NCI-H510A treated with DMSO at 0.1 percent for 48 hours (cell line): Measurements from ENCODE around the gene MYOZ1.

Experiments
- DNase-seq: peaks from one replicate; lab custom pipeline; 2025; lab: John Stamatoyannopoulos, UW

Gene MYOZ1

GRCh38 chr10:73597346-73597745 lies 43.9 kb downstream of the MYOZ1 start:
- no peak for DNase-seq

- DNase-seq = no peak
These were observed 47.5 kb downstream of the MYOZ1 start for GRCh38 chr10:73593812-73594211.

DNA sequence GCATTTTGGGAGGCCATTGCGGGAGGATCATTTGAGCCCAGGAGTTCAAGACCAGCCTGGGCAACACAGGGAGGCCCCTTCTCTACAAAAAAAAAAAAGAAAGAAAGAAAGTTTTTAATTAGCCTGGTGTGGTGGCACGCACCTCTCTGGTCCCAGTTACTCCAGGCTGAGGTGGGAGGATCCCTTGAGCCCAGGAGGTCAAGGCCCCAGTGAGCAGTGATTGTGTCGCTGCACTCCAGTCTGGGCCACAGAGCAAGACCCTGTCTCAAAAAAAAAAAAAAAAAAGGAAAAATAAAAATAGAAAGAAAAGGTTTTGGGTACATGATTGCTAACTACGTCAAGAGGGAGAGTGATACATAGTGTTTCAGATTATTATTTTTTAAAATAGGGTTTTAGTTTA lies 48.2 kb downstream of the MYOZ1 start:
- no peak for DNase-seq

DNA sequence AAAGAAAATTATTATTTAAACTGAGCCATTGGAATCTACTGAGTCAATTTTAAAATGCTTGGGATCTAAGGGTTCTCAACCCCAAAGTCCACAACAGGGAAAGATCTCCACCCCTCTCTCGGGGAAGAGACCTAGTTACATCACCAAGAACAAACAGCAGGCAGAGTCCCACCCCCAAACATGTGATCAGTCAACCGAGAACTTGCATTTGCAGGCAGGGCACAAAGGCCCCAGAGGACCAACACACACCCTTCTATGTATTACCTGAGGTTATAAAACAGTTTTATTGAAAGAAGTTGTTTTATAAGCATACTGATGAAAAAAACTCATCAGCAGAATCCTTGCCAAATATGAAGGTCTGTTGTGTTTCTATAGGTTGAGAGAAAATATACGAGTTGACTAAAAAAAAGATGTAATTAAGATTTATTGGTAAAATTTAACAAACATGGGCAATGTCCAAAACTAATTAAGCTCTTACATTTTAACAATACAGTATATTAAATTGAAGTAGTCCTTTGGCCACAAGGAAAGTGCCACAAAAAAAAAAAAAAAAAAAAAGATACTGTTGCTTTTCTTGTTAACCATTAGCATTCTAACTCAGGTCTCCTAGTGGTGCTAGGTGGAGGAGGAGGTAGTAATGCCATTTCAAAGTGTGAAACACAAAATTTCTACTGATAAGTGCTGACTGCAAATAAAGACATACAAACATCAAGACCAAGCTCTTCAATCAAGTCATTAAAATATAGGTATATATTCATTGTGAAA lies 49.2 kb downstream of the MYOZ1 start:
- peak; percentile 82 for DNase-seq

- peak; percentile 27 for DNase-seq
These were observed 50.1 kb downstream of the MYOZ1 start, which contains the start of gene USP54 for GRCh38 chr10:73590881-73591799. Gene USP54, minus strand, starts transcription at chr10:73591342. Its CDS starts 15,684 bp downstream, at chr10:73575658.

- DNase-seq = no peak
These were observed 51.6 kb downstream of the MYOZ1 start for GRCh38 chr10:73589563-73590126.

DNA sequence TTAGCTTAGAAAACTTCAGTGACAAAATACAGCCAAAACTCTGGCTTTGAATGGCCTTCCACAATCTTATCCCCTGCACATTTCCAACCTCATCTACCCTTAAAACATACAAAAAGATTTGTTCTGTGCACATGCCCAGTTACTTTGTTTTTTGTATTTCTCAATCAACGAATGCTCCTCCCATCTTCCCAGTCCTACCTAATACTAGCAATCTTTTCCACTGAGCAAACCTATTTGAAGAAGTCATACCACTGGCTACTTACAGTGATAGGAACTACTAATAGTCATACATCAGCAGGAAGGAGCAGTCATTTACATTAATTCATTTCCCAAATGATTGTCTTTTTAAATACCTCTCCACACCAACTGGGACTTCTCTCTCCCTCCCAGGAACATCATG lies 52.6 kb downstream of the MYOZ1 start:
- no peak for DNase-seq

GRCh38 chr10:73586583-73586984 lies 54.7 kb downstream of the MYOZ1 start:
- DNase-seq = no peak

GRCh38 chr10:73585327-73585726 lies 55.9 kb downstream of the MYOZ1 start:
- no peak for DNase-seq

DNA sequence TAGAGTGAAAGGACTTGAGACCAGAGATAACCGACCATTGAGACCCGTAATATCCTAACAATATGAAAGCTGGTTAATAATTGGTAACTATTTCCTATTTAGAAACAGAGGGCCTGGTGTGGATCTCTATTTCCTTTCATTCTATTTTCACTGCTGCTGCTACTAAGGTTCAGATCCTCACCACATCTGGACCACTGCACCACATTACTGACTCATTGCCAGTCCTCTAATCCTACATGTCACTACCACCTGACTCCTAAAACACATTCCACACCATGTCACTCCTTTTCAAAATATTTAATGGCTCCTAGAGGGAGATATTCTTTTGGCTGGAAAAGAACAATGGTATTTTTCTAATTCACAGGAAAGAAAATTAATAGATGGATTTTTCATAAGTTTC lies 56.5 kb downstream of the MYOZ1 start:
- DNase-seq = no peak

GRCh38 chr10:73581918-73582317 lies 59.4 kb downstream of the MYOZ1 start:
- DNase-seq = no peak
